ENCODE measurements around the gene PDSS2. TPM values are rescaled to one million over a fixed set of nuclear protein-coding genes. Genes with fewer than 3 reads are reported as not detected.
A peak's percentile ranks its signal among the peaks of the same experiment; 100 is the strongest.

Gene PDSS2
- total RNA-seq, 1 donor from 2014 or later, result 13.0 TPM

DNA sequence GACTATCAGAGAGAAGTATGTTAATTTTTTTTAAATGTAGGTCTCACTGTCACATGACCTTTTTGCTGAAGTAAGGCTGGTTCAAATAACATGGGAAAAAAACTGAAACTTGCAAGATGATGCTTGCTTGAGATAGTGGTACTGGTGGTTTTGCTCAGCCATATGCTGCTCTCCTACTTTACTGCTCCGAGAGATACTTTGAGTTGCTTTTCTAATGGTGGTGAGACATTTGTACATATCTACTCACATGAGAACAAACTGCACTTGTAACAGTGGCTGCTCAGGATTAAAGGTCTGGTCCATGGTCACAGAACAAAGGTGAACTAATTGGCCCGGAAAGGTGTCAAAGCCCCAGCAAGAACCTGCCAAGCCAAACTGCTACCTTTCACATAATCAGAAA is 237.8 kb downstream of the PDSS2 start:
- no peak overlapping the region for H3K4me3 Mint-ChIP-seq (ENCODE audit: low read depth)
- H3K4me1 Mint-ChIP-seq (ENCODE audit: low read depth), result peaks cover 9% of the 10 kb centered on the region
- intact Hi-C loops (cut with micrococcal nuclease), result no loop called here
- no peak for DNase-seq (ENCODE audit: low spot score)
- no peaks in the 10 kb centered on the region for H3K27me3 Mint-ChIP-seq (ENCODE audit: low read depth)
- peak overlapping the region; percentile 24 for H3K27ac Mint-ChIP-seq
- H3K36me3 Mint-ChIP-seq (ENCODE audit: low read depth), result no peaks in the 10 kb centered on the region
- H3K9me3 Mint-ChIP-seq, result no peaks in the 10 kb centered on the region

DNA sequence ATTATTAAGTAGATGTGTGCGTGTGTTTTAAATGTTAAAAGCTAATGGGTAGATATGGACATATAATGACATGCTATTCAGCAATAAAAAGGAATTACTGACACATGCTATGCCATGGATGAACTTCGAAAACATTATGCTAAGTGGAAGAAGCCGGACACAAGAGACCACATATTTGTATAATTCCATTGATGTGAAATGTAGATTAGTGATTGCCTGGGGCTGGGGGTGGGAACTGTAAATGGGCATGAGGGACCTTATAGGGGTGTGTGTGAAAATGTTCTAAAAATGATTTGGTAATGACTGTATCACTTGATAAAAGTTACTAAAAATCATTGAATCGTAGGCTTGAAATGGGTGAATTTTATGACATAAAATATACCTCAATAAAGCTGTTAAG is 239.5 kb downstream of the PDSS2 start:
- peaks cover 9% of the 10 kb centered on the region for H3K4me1 Mint-ChIP-seq (ENCODE audit: low read depth)
- intact Hi-C loops (cut with micrococcal nuclease), result no loop called here
- H3K27me3 Mint-ChIP-seq (ENCODE audit: low read depth), result no peaks in the 10 kb centered on the region
- H3K36me3 Mint-ChIP-seq (ENCODE audit: low read depth), result no peaks in the 10 kb centered on the region
- H3K27ac Mint-ChIP-seq, result no peak overlapping the region
- no peak for DNase-seq (ENCODE audit: low spot score)
- no peaks in the 10 kb centered on the region for H3K9me3 Mint-ChIP-seq
- no peak overlapping the region for H3K4me3 Mint-ChIP-seq (ENCODE audit: low read depth)

DNA sequence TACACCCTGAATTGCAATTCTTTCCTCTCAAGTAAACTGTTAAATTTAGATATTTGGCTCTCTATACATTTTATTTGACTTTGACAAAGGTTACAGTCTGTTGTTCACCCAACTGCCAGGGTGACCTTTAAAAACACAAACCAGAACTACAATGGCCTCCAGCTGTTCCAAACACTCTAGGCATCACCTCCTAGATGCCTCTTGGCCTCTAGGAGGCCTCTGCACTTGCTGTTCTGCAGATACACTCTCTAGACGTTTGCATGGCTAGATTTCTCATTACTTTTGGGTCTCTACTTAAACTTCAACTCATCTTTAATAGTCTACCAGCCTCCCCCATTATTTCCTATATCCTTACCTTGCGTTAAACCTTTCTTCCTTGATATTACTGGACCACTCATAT is 241.2 kb downstream of the PDSS2 start:
- Mint-ChIP-seq H3K4me3 (ENCODE audit: low read depth) (no peak overlapping the region), H3K4me1 (ENCODE audit: low read depth) (peaks cover 9% of the 10 kb centered on the region), H3K27ac (no peak overlapping the region), H3K36me3 (ENCODE audit: low read depth) (no peaks in the 10 kb centered on the region), H3K9me3 (no peaks in the 10 kb centered on the region), H3K27me3 (ENCODE audit: low read depth) (no peaks in the 10 kb centered on the region)
- no peak for DNase-seq (ENCODE audit: low spot score)
- intact Hi-C loops (cut with micrococcal nuclease), result no loop called here

DNA sequence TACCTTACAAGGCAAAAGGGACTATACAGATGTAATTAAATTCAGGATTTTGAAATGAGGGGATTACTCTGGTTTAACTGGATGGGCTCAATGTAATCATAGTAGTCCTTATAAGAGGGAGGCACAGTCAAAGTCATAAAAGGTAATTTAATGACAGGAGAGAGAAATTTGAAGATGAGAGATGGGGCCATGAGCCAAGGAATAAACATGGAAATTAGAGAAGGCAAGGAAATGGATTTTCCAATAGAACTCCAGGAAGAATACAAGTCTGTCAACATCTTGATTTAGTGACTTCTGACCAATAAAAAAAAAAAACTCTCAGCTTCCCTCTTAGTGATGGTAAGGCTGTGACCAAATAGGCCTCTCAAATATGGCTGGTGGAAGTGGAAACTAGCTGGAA is 242.1 kb downstream of the PDSS2 start:
- no peak overlapping the region for H3K27ac Mint-ChIP-seq
- peaks cover 10% of the 10 kb centered on the region for H3K4me1 Mint-ChIP-seq (ENCODE audit: low read depth)
- H3K4me3 Mint-ChIP-seq (ENCODE audit: low read depth), result no peak overlapping the region
- intact Hi-C loops (cut with micrococcal nuclease), result no loop called here
- no peaks in the 10 kb centered on the region for H3K9me3 Mint-ChIP-seq
- H3K27me3 Mint-ChIP-seq (ENCODE audit: low read depth), result no peaks in the 10 kb centered on the region
- DNase-seq (ENCODE audit: low spot score), result no peak
- H3K36me3 Mint-ChIP-seq (ENCODE audit: low read depth), result no peaks in the 10 kb centered on the region

DNA sequence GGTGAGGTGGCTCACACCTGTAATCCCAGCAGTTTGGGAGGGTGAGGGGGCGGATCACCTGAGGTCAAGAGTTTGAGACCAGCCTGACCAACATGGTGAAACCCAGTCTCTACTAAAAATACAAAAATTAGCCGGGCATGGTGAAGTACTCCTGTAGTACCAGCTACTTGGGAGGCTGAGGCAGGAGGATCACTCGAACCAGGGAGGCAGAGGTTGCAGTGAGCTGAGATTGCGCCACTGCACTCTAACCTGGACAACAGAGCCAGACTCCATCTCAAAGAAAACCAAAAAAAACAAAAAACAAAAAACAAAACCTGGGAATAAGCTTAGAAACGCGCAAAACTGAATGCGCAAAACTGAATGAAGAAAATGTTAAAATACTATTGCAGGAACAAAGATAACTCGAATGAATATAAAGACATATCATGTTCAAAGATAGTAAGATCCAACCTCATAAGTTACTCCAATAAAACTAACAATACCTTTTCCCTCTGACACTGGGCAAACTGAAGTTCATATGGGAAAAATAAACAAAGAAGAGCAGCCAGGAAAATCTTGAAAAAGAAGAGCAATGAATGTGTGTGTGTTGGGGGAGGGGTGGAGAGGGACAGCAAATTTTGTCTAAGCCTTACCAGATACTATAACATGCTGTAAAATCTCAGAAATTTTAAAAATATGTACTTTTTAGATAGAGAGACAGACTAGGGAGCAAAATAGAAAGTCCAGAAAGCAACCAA is 243.0 kb downstream of the PDSS2 start:
- DNase-seq (ENCODE audit: low spot score), result no peak
- Mint-ChIP-seq H3K36me3 (ENCODE audit: low read depth) (no peaks in the 10 kb centered on the region), H3K9me3 (no peaks in the 10 kb centered on the region), H3K27me3 (ENCODE audit: low read depth) (no peaks in the 10 kb centered on the region), H3K4me3 (ENCODE audit: low read depth) (no peak overlapping the region), H3K27ac (no peak overlapping the region), H3K4me1 (ENCODE audit: low read depth) (peaks cover 8% of the 10 kb centered on the region)
- intact Hi-C loops (cut with micrococcal nuclease), result no loop called here

DNA sequence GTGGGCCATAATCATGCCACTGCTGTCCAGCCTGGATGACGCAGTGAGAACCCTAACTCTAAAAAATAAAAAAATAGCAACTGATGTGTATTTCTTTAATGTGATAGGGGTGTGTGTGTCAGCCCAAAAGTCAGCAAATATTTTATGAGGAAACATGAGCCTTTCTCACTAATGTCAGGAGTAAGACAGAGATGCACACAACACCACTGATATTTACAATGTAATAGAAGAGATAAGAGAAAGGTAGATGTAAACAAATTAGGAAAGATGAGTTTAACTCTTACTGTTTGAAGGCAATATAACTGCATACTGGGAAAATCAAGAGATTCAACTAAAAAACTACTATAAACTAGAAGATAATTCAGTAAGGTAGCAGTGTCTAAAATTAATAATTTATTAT is 244.0 kb downstream of the PDSS2 start:
- Mint-ChIP-seq H3K9me3 (no peaks in the 10 kb centered on the region), H3K4me1 (ENCODE audit: low read depth) (peaks cover 7% of the 10 kb centered on the region), H3K4me3 (ENCODE audit: low read depth) (no peak overlapping the region), H3K36me3 (ENCODE audit: low read depth) (no peaks in the 10 kb centered on the region), H3K27me3 (ENCODE audit: low read depth) (no peaks in the 10 kb centered on the region), H3K27ac (no peak overlapping the region)
- intact Hi-C loops (cut with micrococcal nuclease), result no loop called here
- no peak for DNase-seq (ENCODE audit: low spot score)

DNA sequence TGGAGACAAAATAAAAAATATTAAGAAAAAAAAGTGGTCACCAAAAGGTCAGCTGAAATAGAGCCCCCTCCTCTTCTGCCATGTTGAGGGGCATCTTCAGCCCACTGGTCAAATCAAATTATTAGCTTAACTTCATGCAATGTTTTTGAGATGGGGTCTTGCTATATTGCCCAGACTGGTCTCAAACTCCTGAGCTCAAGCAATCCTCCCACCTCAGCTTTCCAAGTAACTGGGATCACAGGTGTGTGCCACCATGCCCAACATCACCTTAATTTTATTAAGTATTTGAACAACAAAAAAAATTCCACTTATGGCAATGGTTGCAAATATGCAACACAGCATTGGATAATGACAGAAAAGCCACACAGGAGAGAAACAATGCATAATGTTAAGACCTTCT is 244.7 kb downstream of the PDSS2 start:
- peaks cover 7% of the 10 kb centered on the region for H3K4me1 Mint-ChIP-seq (ENCODE audit: low read depth)
- H3K9me3 Mint-ChIP-seq, result no peaks in the 10 kb centered on the region
- no peak for DNase-seq (ENCODE audit: low spot score)
- no peaks in the 10 kb centered on the region for H3K27me3 Mint-ChIP-seq (ENCODE audit: low read depth)
- H3K36me3 Mint-ChIP-seq (ENCODE audit: low read depth), result no peaks in the 10 kb centered on the region
- H3K4me3 Mint-ChIP-seq (ENCODE audit: low read depth), result no peak overlapping the region
- intact Hi-C loops (cut with micrococcal nuclease), result no loop called here
- H3K27ac Mint-ChIP-seq, result no peak overlapping the region

DNA sequence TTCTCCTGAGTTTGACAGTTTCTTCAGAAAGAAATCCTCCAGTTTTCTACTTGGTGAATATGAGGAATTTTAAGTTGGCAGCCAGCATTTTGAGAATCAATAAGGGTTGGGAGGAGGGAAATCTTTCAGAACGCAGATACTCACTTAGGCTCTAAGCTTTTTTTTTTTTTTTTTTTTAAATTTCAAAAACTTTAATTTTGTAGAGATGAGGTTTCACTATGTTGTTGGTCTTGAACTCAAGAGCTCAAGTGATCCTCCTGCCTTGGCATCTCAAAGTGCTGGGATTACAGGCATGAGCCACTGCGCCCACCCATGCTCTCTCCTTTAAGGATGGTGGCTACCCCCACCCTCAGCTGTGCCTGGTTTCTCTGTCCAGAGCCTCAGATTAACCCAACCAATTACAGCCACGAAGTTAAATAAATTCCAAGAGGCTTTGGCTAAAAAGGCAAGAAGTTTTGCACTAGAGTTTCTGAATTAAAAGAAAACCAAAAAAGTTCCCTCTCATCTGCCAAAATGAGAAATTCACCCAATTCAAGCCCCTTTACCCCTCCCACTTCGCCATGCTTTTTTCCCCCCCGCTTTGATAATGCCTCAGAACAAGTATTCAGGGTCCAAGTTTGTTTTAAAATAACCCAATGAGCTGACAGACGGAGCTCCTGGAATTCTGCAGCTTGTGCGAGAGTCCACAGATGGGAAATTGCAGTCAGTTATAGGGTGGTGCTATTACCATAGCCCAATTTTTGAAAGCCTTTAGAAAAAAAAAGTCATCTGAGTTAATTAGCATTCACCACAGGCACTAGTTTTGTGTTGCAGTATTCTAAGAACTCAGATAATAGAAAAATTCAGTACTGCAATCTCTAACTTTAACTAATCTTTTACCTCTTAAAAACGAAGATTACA is 249.7 kb downstream of the PDSS2 start:
- intact Hi-C loops (cut with micrococcal nuclease), result no loop called here
- H3K4me3 Mint-ChIP-seq (ENCODE audit: low read depth), result no peak overlapping the region

DNA sequence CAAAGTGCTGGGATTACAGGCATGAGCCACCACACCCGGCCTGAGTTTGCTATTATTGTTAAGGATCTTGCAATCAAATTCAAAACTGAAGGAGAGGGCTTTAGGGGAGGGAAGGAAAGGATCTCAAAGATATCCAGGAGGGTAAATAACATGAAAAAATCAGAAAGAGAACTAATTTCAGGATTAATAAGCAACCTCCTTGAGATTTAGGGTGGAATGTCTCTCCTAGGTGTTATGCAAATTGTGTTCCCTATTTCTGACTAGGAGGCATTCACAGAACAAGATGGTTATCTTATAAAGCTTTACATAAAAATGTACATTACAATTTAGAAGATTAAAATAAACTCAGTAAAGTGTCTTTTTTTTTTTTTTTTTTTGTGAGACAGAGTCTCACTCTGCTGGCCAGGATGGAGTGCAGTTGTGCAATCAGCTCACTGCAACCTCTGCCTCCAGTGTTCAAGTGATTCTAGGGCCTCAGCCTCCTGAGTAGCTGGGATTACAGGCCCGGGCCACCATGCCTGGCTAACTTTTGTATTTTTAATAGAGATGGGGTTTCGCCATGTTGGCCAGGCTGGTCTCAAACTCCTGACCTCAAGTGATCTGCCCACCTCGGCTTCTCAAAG is 252.0 kb downstream of the PDSS2 start:
- H3K4me1 Mint-ChIP-seq (ENCODE audit: low read depth), result peaks cover 4% of the 10 kb centered on the region
- no peak overlapping the region for H3K4me3 Mint-ChIP-seq (ENCODE audit: low read depth)
- DNase-seq (ENCODE audit: low spot score), result no peak
- intact Hi-C loops (cut with micrococcal nuclease), result no loop called here
- H3K36me3 Mint-ChIP-seq (ENCODE audit: low read depth), result peaks cover 5% of the 10 kb centered on the region
- no peaks in the 10 kb centered on the region for H3K27me3 Mint-ChIP-seq (ENCODE audit: low read depth)
- H3K9me3 Mint-ChIP-seq, result peaks cover 6% of the 10 kb centered on the region
- no peak overlapping the region for H3K27ac Mint-ChIP-seq

More for the DNA sequence above, 249.7 kb downstream of the PDSS2 start:
- Mint-ChIP-seq H3K36me3 (ENCODE audit: low read depth) (peaks cover under 1% of the 10 kb centered on the region), H3K9me3 (peaks cover under 1% of the 10 kb centered on the region), H3K27ac (no peak overlapping the region), H3K27me3 (ENCODE audit: low read depth) (no peaks in the 10 kb centered on the region), H3K4me1 (ENCODE audit: low read depth) (peaks cover 4% of the 10 kb centered on the region)
- no peak for DNase-seq (ENCODE audit: low spot score)

DNA sequence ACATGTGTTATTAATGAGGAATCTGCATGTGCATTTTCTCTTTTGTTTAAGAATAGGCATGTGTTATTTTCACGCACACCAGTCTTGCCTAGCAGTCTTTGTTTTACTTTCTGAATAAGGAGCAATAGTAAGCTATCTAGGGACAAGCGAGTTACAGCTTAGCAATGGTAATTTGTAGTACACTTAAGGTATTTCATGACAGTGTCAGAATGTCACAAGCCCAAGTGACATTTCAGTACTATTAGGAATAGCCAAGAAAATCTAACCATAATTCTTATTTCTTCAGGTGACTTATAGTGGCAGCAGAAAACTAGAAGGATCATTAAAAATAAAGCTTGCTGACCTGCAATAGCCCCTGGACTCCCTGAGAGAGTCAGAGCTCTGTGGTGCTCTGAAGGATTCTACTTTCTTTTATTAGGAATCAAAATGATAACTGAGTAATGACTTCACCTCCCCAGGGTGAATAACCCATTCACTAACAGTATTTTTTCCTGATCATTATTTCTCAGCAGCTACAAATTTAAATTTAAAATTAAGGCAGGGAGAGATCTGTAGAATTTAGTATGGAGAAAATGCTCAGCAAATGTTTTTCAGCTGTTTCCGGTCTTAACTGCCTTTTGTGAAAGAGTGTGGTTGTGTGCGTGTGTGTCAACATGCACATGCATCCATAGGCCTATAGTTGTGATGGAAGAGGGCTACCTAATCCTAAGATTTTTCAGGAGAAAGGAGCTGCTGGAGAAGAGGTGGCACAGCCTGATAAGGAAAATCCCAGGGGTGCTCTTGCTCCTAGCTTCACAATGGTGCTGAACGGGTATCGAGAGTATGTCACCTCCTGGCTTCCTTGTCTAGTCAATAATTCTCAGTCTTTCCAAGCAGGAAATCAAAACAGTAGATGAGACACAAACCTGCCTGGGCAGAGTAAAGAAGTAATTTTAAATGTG is 254.0 kb downstream of the PDSS2 start:
- no peak for DNase-seq (ENCODE audit: low spot score)
- intact Hi-C loops (cut with micrococcal nuclease), result no loop called here
- Mint-ChIP-seq H3K36me3 (ENCODE audit: low read depth) (peaks cover 5% of the 10 kb centered on the region), H3K9me3 (peaks cover 6% of the 10 kb centered on the region), H3K27me3 (ENCODE audit: low read depth) (no peaks in the 10 kb centered on the region), H3K27ac (no peak overlapping the region), H3K4me1 (ENCODE audit: low read depth) (no peaks in the 10 kb centered on the region), H3K4me3 (ENCODE audit: low read depth) (no peak overlapping the region)

DNA sequence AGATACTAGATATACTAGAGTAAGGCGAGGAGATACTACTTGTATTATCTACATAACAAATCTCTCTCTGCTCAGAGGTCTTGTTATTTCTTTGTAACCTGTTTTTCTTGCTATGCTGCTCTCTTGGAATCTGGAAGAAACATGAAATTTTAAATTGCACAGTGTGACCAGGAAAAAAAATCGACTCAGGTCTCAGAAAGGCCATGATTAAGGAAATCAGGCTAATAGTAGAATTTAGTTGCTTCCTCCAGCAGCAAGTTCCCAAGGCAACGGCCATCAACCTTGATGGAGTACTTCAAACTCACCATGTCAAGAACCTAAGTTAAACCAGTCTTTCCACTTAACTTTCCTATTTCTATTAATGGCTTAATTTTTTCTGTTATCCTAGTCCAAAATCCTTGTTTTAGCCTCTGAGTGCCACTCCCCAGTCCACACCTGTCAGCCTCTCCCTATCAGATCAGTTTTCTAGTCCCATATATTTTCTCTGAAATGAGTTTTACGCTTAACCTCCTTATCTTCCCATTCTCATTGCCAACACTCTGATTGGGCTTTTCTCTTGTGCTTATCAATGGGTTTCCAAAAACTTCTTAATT is 256.4 kb downstream of the PDSS2 start:
- Mint-ChIP-seq H3K27me3 (ENCODE audit: low read depth) (no peaks in the 10 kb centered on the region), H3K9me3 (peaks cover 6% of the 10 kb centered on the region), H3K4me3 (ENCODE audit: low read depth) (no peak overlapping the region), H3K36me3 (ENCODE audit: low read depth) (peaks cover 5% of the 10 kb centered on the region), H3K27ac (no peak overlapping the region), H3K4me1 (ENCODE audit: low read depth) (no peaks in the 10 kb centered on the region)
- intact Hi-C loops (cut with micrococcal nuclease), result no loop called here
- no peak for DNase-seq (ENCODE audit: low spot score)

Data from activated T-helper 2 cell treated with anti-CD3 and anti-CD28 coated beads, Interferon-gamma antibody, Interleukin-2, Interleukin-4, amounts not matched to agents 10 μg/mL and 5 μg/mL and 100 μg/mL, durations not matched to agents 14 hours and 24 hours and 36 hours (primary cell).